Measurements from ENCODE around the gene TTC9B. TPM values are rescaled to one million over a fixed set of nuclear protein-coding genes. Genes with fewer than 3 reads are reported as not detected.

Gene TTC9B
- total RNA-seq, 3 donors from 2014 or later: 2.0 TPM; not detected in 2

- Histone ChIP-seq H3K36me3 (ENCODE audit: low read depth) (no peaks in the 10 kb centered on the region), H3K4me1 (ENCODE audit: low read depth) (no peaks in the 10 kb centered on the region), H3K4me3 (no peak overlapping the region), H3K9me3 (no peaks in the 10 kb centered on the region)
- intact Hi-C loops (cut with DNase I, micrococcal nuclease): no loop called here
- no peak for ATAC-seq
- DNase-seq: no peak
- TF ChIP-seq CTCF (IDR thresholded peaks at IDR 0.05): no peak
Observed at GRCh38 chr19:40205760-40206159, 12.4 kb downstream of the TTC9B start.

- no peak for TF ChIP-seq CTCF (IDR thresholded peaks at IDR 0.05)
- DNase-seq (no peak), ATAC-seq (no peak)
- intact Hi-C loops (cut with DNase I, micrococcal nuclease): no loop called here
- Histone ChIP-seq H3K4me1 (ENCODE audit: low read depth) (no peaks in the 10 kb centered on the region), H3K9me3 (no peaks in the 10 kb centered on the region), H3K4me3 (no peak overlapping the region), H3K36me3 (ENCODE audit: low read depth) (no peaks in the 10 kb centered on the region)
Observed at GRCh38 chr19:40204381-40204780, 13.8 kb downstream of the TTC9B start.

GRCh38 chr19:40200341-40201099 is 17.7 kb downstream of the TTC9B start:
- H3K36me3 ChIP-seq (ENCODE audit: low read depth): no peaks in the 10 kb centered on the region
- peak; percentile 25 for ATAC-seq
- intact Hi-C loops (cut with DNase I, micrococcal nuclease): no loop called here

GRCh38 chr19:40198272-40198990 is 19.8 kb downstream of the TTC9B start:
- no peak for ATAC-seq
- Histone ChIP-seq H3K36me3 (ENCODE audit: low read depth) (no peaks in the 10 kb centered on the region), H3K9me3 (no peaks in the 10 kb centered on the region), H3K4me3 (no peak overlapping the region), H3K4me1 (ENCODE audit: low read depth) (no peaks in the 10 kb centered on the region)
- DNase-seq: no peak
- no peak for TF ChIP-seq CTCF (IDR thresholded peaks at IDR 0.05)
- intact Hi-C loops (cut with DNase I, micrococcal nuclease): no loop called here

More at GRCh38 chr19:40200341-40201099, 17.7 kb downstream of the TTC9B start:
- no peak for TF ChIP-seq CTCF (IDR thresholded peaks at IDR 0.05)
- DNase-seq: no peak
- no peak overlapping the region for H3K4me3 ChIP-seq
- H3K4me1 ChIP-seq (ENCODE audit: low read depth): no peaks in the 10 kb centered on the region
- no peaks in the 10 kb centered on the region for H3K9me3 ChIP-seq

GRCh38 chr19:40193587-40193849 is 24.7 kb downstream of the TTC9B start:
- DNase-seq: no peak
- no peak overlapping the region for H3K4me3 ChIP-seq
- H3K9me3 ChIP-seq: no peaks in the 10 kb centered on the region
- intact Hi-C loops (cut with DNase I, micrococcal nuclease): no loop called here
- no peak for TF ChIP-seq CTCF (IDR thresholded peaks at IDR 0.05)
- H3K4me1 ChIP-seq (ENCODE audit: low read depth): peaks cover 11% of the 10 kb centered on the region
- ATAC-seq: no peak
- H3K36me3 ChIP-seq (ENCODE audit: low read depth): no peaks in the 10 kb centered on the region

Data from mucosa of descending colon (tissue), 3 donors.